Lower lobe of right lung (tissue), 2 donors: Measurements from ENCODE around the gene TES. TPM values are rescaled to one million over a fixed set of nuclear protein-coding genes. Genes with fewer than 3 reads are reported as not detected.
A peak's percentile ranks its signal among the peaks of the same experiment; 100 is the strongest.

Source experiments
- ATAC-seq, 2 donors: fragments of 200-7000 bp; cut with Tn5 transposase; one replicate each; pipeline ENCODE4 v1.9.1; 2020 to 2022; ENCODE audit warnings: mild to moderate bottlenecking in 2 of 2, moderate library complexity in 2 of 2
- DNase-seq: peaks from one replicate; pipeline ENCODE4 v3.0.0-alpha.2; 2020
- H3K27ac ChIP-seq: fragments of 200-600 bp; one replicate; pipeline ENCODE4 v1.8.0; 2022
- H3K27me3 ChIP-seq: fragments of 200-600 bp; one replicate; pipeline ENCODE4 v1.8.0; 2022; ENCODE audit warnings: low read depth
- H3K36me3 ChIP-seq: fragments of 200-600 bp; one replicate; pipeline ENCODE4 v1.8.0; 2022; ENCODE audit warnings: mild to moderate bottlenecking
- H3K4me1 ChIP-seq: fragments of 200-600 bp; one replicate; pipeline ENCODE4 v1.8.0; 2022
- H3K4me3 ChIP-seq: fragments of 200-600 bp; one replicate; pipeline ENCODE4 v1.8.0; 2022; ENCODE audit warnings: mild to moderate bottlenecking
- H3K9me3 ChIP-seq: fragments of 200-600 bp; one replicate; pipeline ENCODE4 v1.8.0; 2022
- CTCF ChIP-seq: fragments of 200-600 bp; IDR thresholded peaks from one replicate; pipeline ENCODE4 v1.8.0; 2022; ENCODE audit warnings: antibody characterized with exemption, mild to moderate bottlenecking
- intact Hi-C: fragments of 100-400 bp; cut with DNase I; formaldehyde crosslinking; loops from one replicate; pipeline ENCODE4 v1.11.0; 2022
- total RNA-seq: library from RNA; stranded (reverse); fragmentation: NEBNext Ultra II Directional; extraction: Animal tissue kit (Norgen Biotek cat#: 25700); gene quantifications from one replicate; pipeline ENCODE4 v1.2.1, GENCODE V29; 2021
- donor health status: DM: no; HTN: yes; CAD: no; lungs with severe emphysema.

The TES gene
- total RNA-seq, 1 donor from 2014 or later = 74.5 TPM

GRCh38 chr7:116284390-116284789 is 74.1 kb downstream of the TES start:
- Histone ChIP-seq H3K9me3 (no peaks in the 10 kb centered on the region), H3K27me3 (no peaks in the 10 kb centered on the region), H3K4me3 (no peak overlapping the region), H3K4me1 (no peaks in the 10 kb centered on the region), H3K36me3 (no peaks in the 10 kb centered on the region), H3K27ac (peak overlapping the region; percentile 62)
- ATAC-seq = peak in 1 of 2 donors; percentile 38
- intact Hi-C loops = no loop called here
- no peak for DNase-seq
- TF ChIP-seq CTCF = no peak

DNA sequence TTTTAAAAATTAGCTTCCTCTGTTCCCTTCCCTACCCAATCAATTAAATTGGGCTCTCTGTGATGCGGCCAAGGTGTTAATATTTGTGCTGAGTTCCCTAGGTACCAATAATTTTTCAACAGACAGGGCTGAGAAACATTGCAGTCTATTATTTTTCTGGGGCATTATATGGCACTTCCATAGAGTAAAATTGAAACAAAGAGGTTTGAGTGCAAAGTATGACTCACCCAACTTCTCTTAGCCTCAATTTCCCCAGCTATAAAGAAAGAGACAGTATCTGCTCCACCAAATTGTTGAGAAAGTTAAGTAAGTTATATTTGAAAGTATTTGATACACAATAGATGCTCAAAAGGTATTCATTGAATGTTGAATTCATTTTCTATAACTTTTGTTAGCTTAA is 74.9 kb downstream of the TES start:
- Histone ChIP-seq H3K36me3 (no peaks in the 10 kb centered on the region), H3K4me3 (no peak overlapping the region), H3K4me1 (no peaks in the 10 kb centered on the region), H3K9me3 (no peaks in the 10 kb centered on the region), H3K27me3 (no peaks in the 10 kb centered on the region), H3K27ac (no peak overlapping the region)
- DNase-seq = no peak
- TF ChIP-seq CTCF = no peak
- no peak for ATAC-seq
- intact Hi-C loops = no loop called here

DNA sequence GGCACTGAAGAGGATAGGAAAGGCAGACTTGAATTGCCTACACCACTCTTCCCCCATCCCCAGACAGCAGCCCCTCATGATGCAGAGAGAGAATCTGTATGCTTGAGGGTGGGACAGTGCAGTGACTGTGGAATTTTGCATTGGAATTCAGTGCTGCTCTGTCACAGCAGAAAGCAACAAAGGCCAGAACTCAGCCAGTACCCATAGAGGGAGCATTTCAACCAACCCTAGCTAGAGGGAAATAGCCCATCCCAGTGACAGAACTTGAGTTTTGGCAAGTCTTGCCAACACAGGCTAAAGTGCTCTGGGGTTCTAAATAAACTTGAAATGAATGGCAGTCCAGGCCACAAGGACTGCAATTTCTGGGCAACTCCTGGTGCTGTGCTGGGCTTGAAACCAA is 80.4 kb downstream of the TES start:
- Histone ChIP-seq H3K36me3 (no peaks in the 10 kb centered on the region), H3K27me3 (no peaks in the 10 kb centered on the region), H3K4me1 (no peaks in the 10 kb centered on the region), H3K4me3 (no peak overlapping the region), H3K27ac (no peak overlapping the region), H3K9me3 (peaks cover 5% of the 10 kb centered on the region)
- DNase-seq = no peak
- no peak for ATAC-seq
- intact Hi-C loops = no loop called here
- no peak for TF ChIP-seq CTCF

- Histone ChIP-seq H3K27ac (no peak overlapping the region), H3K9me3 (peaks cover 5% of the 10 kb centered on the region), H3K4me3 (no peak overlapping the region), H3K36me3 (no peaks in the 10 kb centered on the region), H3K4me1 (no peaks in the 10 kb centered on the region), H3K27me3 (no peaks in the 10 kb centered on the region)
- ATAC-seq = peak; percentile 64
- intact Hi-C loops = no loop called here
- DNase-seq = no peak
- no peak for TF ChIP-seq CTCF
Measured at GRCh38 chr7:116291937-116292336, 81.6 kb downstream of the TES start.

- no peak overlapping the region for H3K4me3 ChIP-seq
- no peak for TF ChIP-seq CTCF
- H3K4me1 ChIP-seq = no peaks in the 10 kb centered on the region
- ATAC-seq (no peak), DNase-seq (no peak)
- intact Hi-C loops = no loop called here
- no peaks in the 10 kb centered on the region for H3K27me3 ChIP-seq
- H3K9me3 ChIP-seq = peaks cover 5% of the 10 kb centered on the region
- H3K36me3 ChIP-seq = no peaks in the 10 kb centered on the region
- no peak overlapping the region for H3K27ac ChIP-seq
Measured at GRCh38 chr7:116292381-116292780, 82.0 kb downstream of the TES start.

DNA sequence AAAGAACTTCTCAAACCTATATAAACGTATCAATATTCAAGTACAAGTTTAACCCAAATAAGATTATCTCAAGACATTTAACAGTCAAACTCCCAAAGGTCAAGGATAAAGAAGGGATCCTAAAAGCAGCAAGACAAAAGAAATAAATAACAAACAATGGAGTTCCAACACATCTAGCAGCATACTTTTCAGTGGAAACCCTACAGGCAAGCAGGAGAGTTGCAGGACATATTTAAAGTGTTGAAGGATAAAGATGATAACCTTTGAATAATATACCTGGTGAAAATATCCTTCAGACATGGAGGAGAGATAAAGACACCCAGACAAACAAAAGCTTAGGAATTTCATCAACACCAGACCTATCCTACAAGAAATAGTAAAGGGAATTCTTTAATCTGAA is 82.8 kb downstream of the TES start:
- DNase-seq = no peak
- Histone ChIP-seq H3K27me3 (no peaks in the 10 kb centered on the region), H3K27ac (no peak overlapping the region), H3K36me3 (no peaks in the 10 kb centered on the region), H3K9me3 (peaks cover 5% of the 10 kb centered on the region), H3K4me3 (no peak overlapping the region), H3K4me1 (no peaks in the 10 kb centered on the region)
- no peak for TF ChIP-seq CTCF
- no peak for ATAC-seq
- intact Hi-C loops = no loop called here
